ENCODE results near the gene RIMBP3B.
A peak's percentile ranks its signal among the peaks of the same experiment; 100 is the strongest.
"Not testable (repeated sequence)": the region's sequence is repeated elsewhere in the genome, so short reads cannot be mapped to it uniquely, and the experiment has no call there.

RIMBP3B gene

GRCh38 chr22:21407792-21408191 lies 24.2 kb downstream of the RIMBP3B start:
- H3K4me3 ChIP-seq (replicated peaks; ENCODE audit: low read depth, low read length); DNase-seq (ENCODE audit: extremely low read depth, low read depth): not testable (repeated sequence)

- DNase-seq (ENCODE audit: extremely low read depth, low read depth); H3K4me3 ChIP-seq (replicated peaks; ENCODE audit: low read depth, low read length): not testable (repeated sequence)
Measured at GRCh38 chr22:21416375-21416774, 32.8 kb downstream of the RIMBP3B start.

GRCh38 chr22:21417227-21417746 lies 33.7 kb downstream of the RIMBP3B start, which contains the start of gene HIC2:
Gene HIC2, plus strand, starts transcription at chr22:21417371. Its CDS starts 25,461 bp downstream, at chr22:21442832.
- peak within 1 kb of the TSS; percentile 36 for H3K4me3 ChIP-seq (replicated peaks; ENCODE audit: low read depth, low read length)
- not testable (repeated sequence) for DNase-seq (ENCODE audit: extremely low read depth, low read depth)

- not testable (repeated sequence) for DNase-seq (ENCODE audit: extremely low read depth, low read depth)
- peak overlapping the region; percentile 36 for H3K4me3 ChIP-seq (replicated peaks; ENCODE audit: low read depth, low read length)
Measured at GRCh38 chr22:21417853-21418252, 34.3 kb downstream of the RIMBP3B start.

- DNase-seq (ENCODE audit: extremely low read depth, low read depth) = not testable (repeated sequence)
- H3K4me3 ChIP-seq (replicated peaks; ENCODE audit: low read depth, low read length) = peak overlapping the region; percentile 22; the same call in 1 of the 2 replicates
Measured at GRCh38 chr22:21418974-21419638, 35.6 kb downstream of the RIMBP3B start.

- not testable (repeated sequence) for DNase-seq (ENCODE audit: extremely low read depth, low read depth); H3K4me3 ChIP-seq (replicated peaks; ENCODE audit: low read depth, low read length)
Measured at GRCh38 chr22:21420180-21420763, 36.7 kb downstream of the RIMBP3B start.

GRCh38 chr22:21424084-21424709 lies 40.6 kb downstream of the RIMBP3B start:
- DNase-seq (ENCODE audit: extremely low read depth, low read depth); H3K4me3 ChIP-seq (replicated peaks; ENCODE audit: low read depth, low read length): not testable (repeated sequence)

- not testable (repeated sequence) for H3K4me3 ChIP-seq (replicated peaks; ENCODE audit: low read depth, low read length); DNase-seq (ENCODE audit: extremely low read depth, low read depth)
Measured at GRCh38 chr22:21434378-21435233, 51.1 kb downstream of the RIMBP3B start.

- not testable (repeated sequence) for H3K4me3 ChIP-seq (replicated peaks; ENCODE audit: low read depth, low read length); DNase-seq (ENCODE audit: extremely low read depth, low read depth)
Measured at GRCh38 chr22:21435998-21436810, 52.7 kb downstream of the RIMBP3B start.

GRCh38 chr22:21438013-21438412 lies 54.5 kb downstream of the RIMBP3B start:
- not testable (repeated sequence) for DNase-seq (ENCODE audit: extremely low read depth, low read depth); H3K4me3 ChIP-seq (replicated peaks; ENCODE audit: low read depth, low read length)
